ENCODE data around the gene DCUN1D3.

The DCUN1D3 gene

DNA sequence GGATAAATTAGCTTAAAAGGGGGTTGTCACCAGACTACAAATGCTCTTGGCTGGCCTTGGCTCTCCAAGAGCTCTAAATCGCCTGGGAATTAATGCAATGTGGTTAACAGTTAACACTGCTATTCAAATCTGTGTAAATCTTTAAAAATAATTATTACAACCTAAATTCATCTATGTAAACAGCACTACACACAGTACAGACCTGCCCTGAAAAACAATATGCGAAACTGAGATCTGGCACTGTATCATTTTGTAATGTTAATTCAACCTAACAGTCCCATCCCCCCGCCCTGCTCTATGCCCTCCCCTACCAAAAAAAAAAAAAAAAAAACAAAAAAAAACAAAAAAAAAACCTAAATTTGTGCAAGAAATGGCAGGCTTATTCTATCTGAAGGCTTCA is 40.9 kb downstream of the DCUN1D3 start:
- H3K36me3 ChIP-seq (ENCODE audit: control insufficient read depth in 1 of 2, insufficient read depth in 2 of 2, low read length in 2 of 2): peaks cover 29 to 46% of the 10 kb centered on the region in 2 donors
- no peaks in the 10 kb centered on the region for H3K27me3 ChIP-seq (ENCODE audit: low read depth, low read length)
- no peak overlapping the region for H3K4me3 ChIP-seq (ENCODE audit: low read depth in 1 of 2, low read length in 2 of 2)
- H3K4me1 ChIP-seq (ENCODE audit: control insufficient read depth in 1 of 2, insufficient read depth in 2 of 2, low read length in 2 of 2): peaks cover 0 to 8% of the 10 kb centered on the region in 2 donors
- H3K27ac ChIP-seq (ENCODE audit: low read length): no peak overlapping the region
- no peaks in the 10 kb centered on the region for H3K9me3 ChIP-seq (ENCODE audit: control insufficient read depth in 1 of 2, low read length in 2 of 2)

DNA sequence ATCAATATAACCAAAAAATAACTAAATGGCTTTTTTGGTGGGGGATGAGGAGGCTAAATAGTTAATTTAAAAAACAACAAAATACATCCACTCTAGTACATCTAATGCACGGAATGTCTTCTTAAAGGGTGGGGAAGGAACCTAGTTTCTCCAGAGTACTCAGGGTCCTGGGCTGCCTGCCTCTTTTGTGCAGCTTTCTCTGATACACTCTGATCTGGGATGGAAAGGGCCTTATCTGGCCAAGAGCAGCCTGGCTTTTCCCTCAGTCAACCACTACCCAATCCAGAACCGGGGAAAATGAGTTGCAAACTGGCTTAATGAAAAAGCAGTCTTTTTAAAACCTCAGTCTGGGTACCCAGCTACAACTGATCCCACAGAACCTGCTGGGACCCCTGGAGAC is 42.9 kb downstream of the DCUN1D3 start:
- H3K4me3 ChIP-seq (ENCODE audit: low read depth in 1 of 2, low read length in 2 of 2): no peak overlapping the region
- no peak overlapping the region for H3K27ac ChIP-seq (ENCODE audit: low read length)
- H3K9me3 ChIP-seq (ENCODE audit: control insufficient read depth in 1 of 2, low read length in 2 of 2): no peaks in the 10 kb centered on the region
- peaks cover 9 to 10% of the 10 kb centered on the region in 2 donors for H3K4me1 ChIP-seq (ENCODE audit: control insufficient read depth in 1 of 2, insufficient read depth in 2 of 2, low read length in 2 of 2)
- H3K27me3 ChIP-seq (ENCODE audit: low read depth, low read length): no peaks in the 10 kb centered on the region
- peaks cover 27 to 45% of the 10 kb centered on the region in 2 donors for H3K36me3 ChIP-seq (ENCODE audit: control insufficient read depth in 1 of 2, insufficient read depth in 2 of 2, low read length in 2 of 2)

DNA sequence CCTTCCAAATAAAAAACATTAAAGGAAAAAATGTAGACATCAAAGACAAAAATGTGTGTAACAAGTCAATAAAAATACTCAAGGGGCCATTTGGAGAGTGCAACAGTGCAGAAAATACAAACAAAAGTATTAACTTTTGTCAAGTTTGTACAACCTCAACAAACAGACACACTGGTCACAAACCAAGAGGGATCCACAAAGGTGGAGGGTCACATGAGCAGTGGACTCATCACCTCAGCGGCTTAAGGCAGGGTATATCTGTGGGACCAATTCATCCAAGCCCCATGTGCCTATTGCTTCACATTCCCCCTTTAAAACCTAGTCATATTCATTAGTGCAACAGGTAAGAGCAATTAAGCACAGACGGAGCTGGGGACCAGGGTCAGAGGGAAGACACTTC is 45.2 kb downstream of the DCUN1D3 start:
- H3K36me3 ChIP-seq (ENCODE audit: control insufficient read depth in 1 of 2, insufficient read depth in 2 of 2, low read length in 2 of 2): peaks cover 11 to 32% of the 10 kb centered on the region in 2 donors

DNA sequence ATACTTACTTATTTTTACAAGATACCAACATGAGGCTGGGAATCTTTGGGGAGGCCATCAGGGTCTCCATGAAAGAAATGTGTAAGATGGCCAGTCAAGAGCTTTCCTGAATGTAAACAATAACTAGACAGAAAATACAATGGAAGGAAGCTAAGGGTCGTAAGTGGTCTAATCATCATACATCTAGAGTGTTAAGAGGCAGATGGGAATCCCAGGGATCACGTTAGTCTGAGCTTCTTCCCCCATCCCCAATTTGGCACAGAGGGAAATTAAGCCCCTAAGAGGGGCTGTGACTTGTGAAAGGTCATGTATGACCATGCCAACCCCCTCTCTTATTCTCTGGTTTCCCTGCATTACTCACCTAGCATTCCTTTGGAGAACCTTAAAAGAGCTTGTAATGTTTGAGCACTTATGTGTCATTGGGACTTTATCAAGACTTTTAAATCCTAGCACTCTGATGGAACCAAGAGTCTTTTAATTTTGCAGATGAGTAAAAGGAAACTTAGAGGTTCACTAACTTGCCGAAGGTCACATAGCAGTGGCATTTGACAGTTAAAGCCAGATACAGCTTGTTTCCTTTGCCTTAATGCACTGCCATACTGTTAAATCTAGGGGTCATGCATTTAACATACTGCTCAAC is 46.1 kb downstream of the DCUN1D3 start:
- peaks cover 12 to 21% of the 10 kb centered on the region in 2 donors for H3K4me1 ChIP-seq (ENCODE audit: control insufficient read depth in 1 of 2, insufficient read depth in 2 of 2, low read length in 2 of 2)
- no peak overlapping the region for H3K27ac ChIP-seq (ENCODE audit: low read length)

More for the DNA sequence above, 45.2 kb downstream of the DCUN1D3 start:
- H3K4me3 ChIP-seq (ENCODE audit: low read depth in 1 of 2, low read length in 2 of 2): no peak overlapping the region
- H3K27me3 ChIP-seq (ENCODE audit: low read depth, low read length): no peaks in the 10 kb centered on the region
- H3K9me3 ChIP-seq (ENCODE audit: control insufficient read depth in 1 of 2, low read length in 2 of 2): no peaks in the 10 kb centered on the region
- H3K4me1 ChIP-seq (ENCODE audit: control insufficient read depth in 1 of 2, insufficient read depth in 2 of 2, low read length in 2 of 2): peaks cover 12 to 24% of the 10 kb centered on the region in 2 donors
- H3K27ac ChIP-seq (ENCODE audit: low read length): no peak overlapping the region

DNA sequence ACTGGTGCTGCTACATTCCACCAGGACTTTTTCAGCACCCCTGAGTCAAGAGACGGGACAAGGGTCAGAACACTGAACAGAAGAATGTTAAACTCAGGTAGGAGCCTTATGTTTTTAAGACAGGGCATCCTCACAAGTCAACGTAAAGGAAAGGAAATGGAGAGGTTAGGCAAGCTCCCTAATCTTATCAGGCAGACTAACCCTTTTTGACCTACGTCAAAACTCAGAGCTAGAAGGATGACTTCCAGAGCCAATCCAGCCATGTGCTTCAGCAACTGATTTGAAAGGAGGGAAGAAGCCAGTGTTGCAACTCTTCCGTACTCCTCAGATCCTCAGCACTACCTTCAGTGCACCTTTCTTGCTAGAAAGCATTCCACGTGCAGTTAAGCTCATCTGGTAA is 47.0 kb downstream of the DCUN1D3 start:
- H3K27me3 ChIP-seq (ENCODE audit: low read depth, low read length): no peaks in the 10 kb centered on the region
- no peak overlapping the region for H3K27ac ChIP-seq (ENCODE audit: low read length)
- no peaks in the 10 kb centered on the region for H3K9me3 ChIP-seq (ENCODE audit: control insufficient read depth in 1 of 2, low read length in 2 of 2)
- H3K36me3 ChIP-seq (ENCODE audit: control insufficient read depth in 1 of 2, insufficient read depth in 2 of 2, low read length in 2 of 2): peaks cover 7 to 26% of the 10 kb centered on the region in 2 donors
- H3K4me1 ChIP-seq (ENCODE audit: control insufficient read depth in 1 of 2, insufficient read depth in 2 of 2, low read length in 2 of 2): peaks cover 12 to 21% of the 10 kb centered on the region in 2 donors
- H3K4me3 ChIP-seq (ENCODE audit: low read depth in 1 of 2, low read length in 2 of 2): no peak overlapping the region

More for the DNA sequence above, 46.1 kb downstream of the DCUN1D3 start:
- H3K27me3 ChIP-seq (ENCODE audit: low read depth, low read length): no peaks in the 10 kb centered on the region
- no peak overlapping the region for H3K4me3 ChIP-seq (ENCODE audit: low read depth in 1 of 2, low read length in 2 of 2)
- H3K9me3 ChIP-seq (ENCODE audit: control insufficient read depth in 1 of 2, low read length in 2 of 2): no peaks in the 10 kb centered on the region
- H3K36me3 ChIP-seq (ENCODE audit: control insufficient read depth in 1 of 2, insufficient read depth in 2 of 2, low read length in 2 of 2): peaks cover 7 to 26% of the 10 kb centered on the region in 2 donors

DNA sequence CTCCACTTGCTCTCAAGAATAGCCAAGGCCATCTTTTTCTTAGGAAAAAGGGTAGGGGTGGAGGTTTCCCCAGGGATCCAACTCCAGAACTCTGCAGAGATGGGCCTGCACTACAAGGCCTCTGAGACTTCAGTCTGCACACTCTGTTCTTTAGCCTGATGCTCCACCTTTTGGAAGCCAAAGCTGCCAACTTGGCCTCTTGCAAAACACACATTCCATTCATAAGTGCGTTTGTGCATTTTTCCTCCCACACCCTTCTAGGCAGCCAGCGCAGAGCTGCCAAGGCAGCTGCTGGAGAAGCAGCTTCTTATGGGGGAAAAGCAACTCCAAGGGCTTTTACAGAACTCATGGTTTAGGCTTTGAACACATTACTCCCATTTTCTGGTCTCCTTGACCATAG is 48.6 kb downstream of the DCUN1D3 start:
- H3K36me3 ChIP-seq (ENCODE audit: control insufficient read depth in 1 of 2, insufficient read depth in 2 of 2, low read length in 2 of 2): peaks cover 7 to 18% of the 10 kb centered on the region in 2 donors
- H3K9me3 ChIP-seq (ENCODE audit: control insufficient read depth in 1 of 2, low read length in 2 of 2): no peaks in the 10 kb centered on the region
- H3K27ac ChIP-seq (ENCODE audit: low read length): peak overlapping the region; percentile 71
- H3K4me3 ChIP-seq (ENCODE audit: low read depth in 1 of 2, low read length in 2 of 2): no peak overlapping the region
- no peaks in the 10 kb centered on the region for H3K27me3 ChIP-seq (ENCODE audit: low read depth, low read length)
- peaks cover 12 to 21% of the 10 kb centered on the region in 2 donors for H3K4me1 ChIP-seq (ENCODE audit: control insufficient read depth in 1 of 2, insufficient read depth in 2 of 2, low read length in 2 of 2)

DNA sequence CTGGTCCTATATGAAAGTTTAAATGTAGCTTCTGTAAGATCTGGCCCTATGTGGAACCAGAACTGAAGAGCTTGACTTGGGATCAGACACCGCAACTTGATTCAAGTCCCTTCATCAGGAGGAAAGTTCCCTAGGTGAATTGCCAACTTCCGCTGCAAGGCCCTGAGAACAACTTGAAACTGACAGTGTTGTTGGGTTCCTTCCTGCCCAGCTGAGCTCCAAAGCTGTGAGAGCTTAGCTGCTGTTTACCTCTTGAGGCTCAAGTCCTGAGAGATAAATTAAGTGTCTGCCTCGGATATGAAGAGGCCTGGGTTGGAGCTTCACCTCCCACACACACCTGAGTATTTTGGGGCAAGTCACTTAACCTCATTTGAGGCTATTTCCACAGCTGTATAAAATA is 49.2 kb downstream of the DCUN1D3 start:
- Histone ChIP-seq H3K9me3 (ENCODE audit: control insufficient read depth in 1 of 2, low read length in 2 of 2) (no peaks in the 10 kb centered on the region), H3K4me1 (ENCODE audit: control insufficient read depth in 1 of 2, insufficient read depth in 2 of 2, low read length in 2 of 2) (peaks cover 12 to 21% of the 10 kb centered on the region in 2 donors), H3K27me3 (ENCODE audit: low read depth, low read length) (no peaks in the 10 kb centered on the region), H3K27ac (ENCODE audit: low read length) (peak overlapping the region; percentile 71), H3K4me3 (ENCODE audit: low read depth in 1 of 2, low read length in 2 of 2) (no peak overlapping the region), H3K36me3 (ENCODE audit: control insufficient read depth in 1 of 2, insufficient read depth in 2 of 2, low read length in 2 of 2) (peaks cover 7 to 13% of the 10 kb centered on the region in 2 donors)

DNA sequence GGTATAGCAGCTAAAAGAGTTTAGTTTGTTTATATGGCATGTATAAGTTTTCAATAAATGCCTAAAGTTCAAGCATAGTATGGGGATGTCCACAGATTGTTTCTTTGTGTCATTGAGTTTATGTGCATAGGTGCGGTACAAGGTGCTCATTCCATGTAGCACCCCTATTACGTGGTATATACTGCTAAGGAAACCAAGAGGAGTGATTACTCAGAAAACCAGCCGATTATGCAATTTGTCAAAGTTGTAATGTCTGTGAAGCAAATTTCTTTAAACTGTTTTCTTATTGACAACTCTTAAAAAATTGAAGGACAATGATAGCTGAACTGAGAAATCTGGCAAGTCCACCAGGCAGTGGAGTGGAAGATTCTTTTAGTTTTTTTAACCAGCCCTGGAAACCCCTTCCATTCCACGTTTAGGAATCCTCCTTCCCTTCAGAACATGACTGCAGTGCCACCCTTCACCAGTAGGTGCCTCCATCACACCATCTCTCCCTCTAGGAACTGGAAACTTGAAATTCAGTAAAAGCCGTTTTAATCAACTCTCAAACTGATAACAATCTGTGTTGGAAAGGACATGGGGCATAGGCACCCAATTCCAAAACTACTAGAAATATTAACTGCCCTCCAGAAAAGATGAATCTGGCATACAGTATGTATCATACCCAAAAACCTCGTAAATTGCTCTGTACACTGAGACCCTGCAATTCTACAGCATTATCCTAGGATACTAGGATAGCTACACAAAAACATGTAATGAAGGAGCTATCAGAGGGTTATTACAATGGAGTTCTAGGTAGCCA is 50.4 kb downstream of the DCUN1D3 start:
- no peaks in the 10 kb centered on the region for H3K27me3 ChIP-seq (ENCODE audit: low read depth, low read length)
- H3K4me1 ChIP-seq (ENCODE audit: control insufficient read depth in 1 of 2, insufficient read depth in 2 of 2, low read length in 2 of 2): peaks cover 12 to 21% of the 10 kb centered on the region in 2 donors
- no peak overlapping the region for H3K4me3 ChIP-seq (ENCODE audit: low read depth in 1 of 2, low read length in 2 of 2)
- no peaks in the 10 kb centered on the region for H3K9me3 ChIP-seq (ENCODE audit: control insufficient read depth in 1 of 2, low read length in 2 of 2)
- H3K36me3 ChIP-seq (ENCODE audit: control insufficient read depth in 1 of 2, insufficient read depth in 2 of 2, low read length in 2 of 2): peaks cover 0 to 5% of the 10 kb centered on the region in 2 donors
- peak overlapping the region; percentile 71 for H3K27ac ChIP-seq (ENCODE audit: low read length)

DNA sequence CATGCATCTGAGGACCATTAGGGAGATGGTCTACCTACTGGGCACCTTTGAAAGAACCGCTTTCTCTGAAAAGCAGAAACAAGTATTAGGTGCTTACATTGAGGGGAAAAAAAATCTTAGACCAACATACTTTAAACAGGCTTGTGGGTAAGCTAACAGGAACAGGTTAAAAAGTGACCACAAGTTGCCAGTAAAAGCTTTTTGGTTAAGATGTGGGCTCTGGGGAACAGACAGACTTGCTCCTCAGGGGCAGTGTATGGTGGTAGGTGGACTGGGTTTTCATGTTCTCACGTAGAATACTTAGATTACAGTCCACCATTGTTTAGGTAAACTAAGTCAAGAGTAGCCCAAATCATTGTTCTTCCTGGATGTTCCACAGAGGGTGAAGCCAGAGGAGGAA is 52.6 kb downstream of the DCUN1D3 start:
- Histone ChIP-seq H3K27ac (ENCODE audit: low read length) (no peak overlapping the region), H3K4me1 (ENCODE audit: control insufficient read depth in 1 of 2, insufficient read depth in 2 of 2, low read length in 2 of 2) (peaks cover 3 to 21% of the 10 kb centered on the region in 2 donors), H3K4me3 (ENCODE audit: low read depth in 1 of 2, low read length in 2 of 2) (no peak overlapping the region), H3K27me3 (ENCODE audit: low read depth, low read length) (no peaks in the 10 kb centered on the region), H3K9me3 (ENCODE audit: control insufficient read depth in 1 of 2, low read length in 2 of 2) (no peaks in the 10 kb centered on the region), H3K36me3 (ENCODE audit: control insufficient read depth in 1 of 2, insufficient read depth in 2 of 2, low read length in 2 of 2) (no peaks in the 10 kb centered on the region)

DNA sequence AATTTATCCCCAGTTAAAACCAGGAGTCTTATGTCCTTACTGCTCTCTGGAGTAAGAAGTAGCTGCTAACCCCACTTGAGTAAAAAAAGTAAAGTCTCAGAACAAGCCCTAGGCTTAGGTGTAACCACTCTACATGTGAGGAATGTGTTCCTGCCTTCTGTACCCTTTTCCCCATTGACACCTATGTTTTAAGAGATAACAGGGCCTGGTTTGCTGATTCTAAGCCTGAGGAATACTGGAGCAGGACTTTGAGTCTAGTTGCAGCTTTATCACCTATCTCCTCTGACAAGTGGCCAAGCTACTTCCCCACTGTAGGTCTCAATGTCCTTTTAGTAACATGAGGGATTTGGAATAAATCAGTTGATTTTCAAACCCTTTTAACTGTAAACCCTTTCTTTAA is 53.6 kb downstream of the DCUN1D3 start:
- Histone ChIP-seq H3K4me1 (ENCODE audit: control insufficient read depth in 1 of 2, insufficient read depth in 2 of 2, low read length in 2 of 2) (peaks cover 3 to 12% of the 10 kb centered on the region in 2 donors), H3K36me3 (ENCODE audit: control insufficient read depth in 1 of 2, insufficient read depth in 2 of 2, low read length in 2 of 2) (no peaks in the 10 kb centered on the region), H3K27ac (ENCODE audit: low read length) (no peak overlapping the region), H3K9me3 (ENCODE audit: control insufficient read depth in 1 of 2, low read length in 2 of 2) (no peaks in the 10 kb centered on the region), H3K27me3 (ENCODE audit: low read depth, low read length) (no peaks in the 10 kb centered on the region), H3K4me3 (ENCODE audit: low read depth in 1 of 2, low read length in 2 of 2) (no peak overlapping the region)

DNA sequence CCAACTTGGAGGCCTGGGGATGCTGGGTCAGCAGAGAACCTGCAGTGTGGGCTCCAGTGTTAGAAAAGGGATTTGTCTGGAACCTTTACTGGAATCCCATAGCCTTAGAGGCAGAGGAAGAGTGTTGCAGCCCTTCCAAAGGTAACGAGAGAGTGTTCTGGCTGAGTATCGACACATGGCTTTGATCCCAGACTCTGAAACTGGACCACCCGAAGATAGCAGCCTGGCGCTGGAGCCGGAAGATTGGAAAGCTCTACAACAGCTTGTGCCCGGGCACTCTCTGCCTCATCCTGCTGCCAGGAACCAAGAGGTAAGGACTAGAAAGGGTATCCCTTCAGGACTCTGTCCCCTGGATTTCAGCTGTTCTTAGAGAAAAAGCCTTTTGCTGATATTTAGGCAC is 54.1 kb downstream of the DCUN1D3 start:
- Histone ChIP-seq H3K4me3 (ENCODE audit: low read depth in 1 of 2, low read length in 2 of 2) (no peak overlapping the region), H3K27ac (ENCODE audit: low read length) (no peak overlapping the region), H3K9me3 (ENCODE audit: control insufficient read depth in 1 of 2, low read length in 2 of 2) (no peaks in the 10 kb centered on the region), H3K27me3 (ENCODE audit: low read depth, low read length) (no peaks in the 10 kb centered on the region), H3K36me3 (ENCODE audit: control insufficient read depth in 1 of 2, insufficient read depth in 2 of 2, low read length in 2 of 2) (no peaks in the 10 kb centered on the region), H3K4me1 (ENCODE audit: control insufficient read depth in 1 of 2, insufficient read depth in 2 of 2, low read length in 2 of 2) (peaks cover 2 to 7% of the 10 kb centered on the region in 2 donors)

Measured in muscle layer of duodenum (tissue), 2 donors.